Mesendoderm (in vitro differentiated cells): ENCODE measurements around the gene MOXD1. TPM values are rescaled to one million over a fixed set of nuclear protein-coding genes. Genes with fewer than 3 reads are reported as not detected.

ENCODE experiments used
- DNase-seq: peaks from one replicate; pipeline ENCODE4 v3.0.0; 2013
- H2AK5ac ChIP-seq: 2 replicates; pipeline ENCODE4 v1.6.1; 2013; ENCODE audit warnings: low read length, inconsistent platforms
- H2BK120ac ChIP-seq: 2 replicates; pipeline ENCODE4 v1.6.1; 2013; ENCODE audit warnings: low read depth, mild to moderate bottlenecking, low read length, moderate library complexity, mixed read lengths
- H2BK15ac ChIP-seq: replicated peaks from 2 replicates; pipeline ENCODE4 v1.6.1; 2013; ENCODE audit warnings: low read depth, mild to moderate bottlenecking, moderate library complexity
- H2BK5ac ChIP-seq: 2 replicates; pipeline ENCODE4 v1.6.1; 2013; ENCODE audit warnings: low read length, inconsistent platforms
- H3K18ac ChIP-seq: 2 replicates; pipeline ENCODE4 v1.6.1; 2013; ENCODE audit warnings: mild to moderate bottlenecking, low read length, mixed read lengths
- H3K23ac ChIP-seq: one replicate; pipeline ENCODE4 v1.6.1; 2013; ENCODE audit warnings: low read length
- H3K27ac ChIP-seq: 2 replicates; pipeline ENCODE4 v1.5.1; 2013; ENCODE audit warnings: low read depth, mild to moderate bottlenecking, inconsistent platforms, low read length, moderate library complexity
- H3K27me3 ChIP-seq: 2 replicates; pipeline ENCODE4 v1.6.1; 2013; ENCODE audit warnings: low read length, control low read depth, mild to moderate bottlenecking, inconsistent platforms; ENCODE audit not compliant: insufficient read depth, poor library complexity
- H3K36me3 ChIP-seq: 2 replicates; pipeline ENCODE4 v1.6.1; 2013; ENCODE audit warnings: low read length, inconsistent platforms; ENCODE audit not compliant: control insufficient read depth, insufficient read depth
- H3K4ac ChIP-seq: one replicate; pipeline ENCODE4 v1.6.1; 2013; ENCODE audit warnings: low read depth, mild to moderate bottlenecking, low read length, moderate library complexity
- H3K4me1 ChIP-seq: 2 replicates; pipeline ENCODE4 v1.6.1; 2013; ENCODE audit warnings: low read depth, low read length, inconsistent platforms; ENCODE audit not compliant: control insufficient read depth
- H3K4me2 ChIP-seq: 2 replicates; pipeline ENCODE4 v1.6.1; 2013; ENCODE audit warnings: low read length
- H3K4me3 ChIP-seq: 2 replicates; pipeline ENCODE4 v1.5.1; 2013; ENCODE audit warnings: mild to moderate bottlenecking, low read length
- H3K56ac ChIP-seq: one replicate; pipeline ENCODE4 v1.6.1; 2013; ENCODE audit warnings: low read length
- H3K79me1 ChIP-seq: 2 replicates; pipeline ENCODE4 v1.6.1; 2013; ENCODE audit warnings: low read length, inconsistent platforms
- H3K79me2 ChIP-seq: 2 replicates; pipeline ENCODE4 v1.6.1; 2013; ENCODE audit warnings: mild to moderate bottlenecking, low read length; ENCODE audit not compliant: control insufficient read depth, insufficient read depth
- H3K9ac ChIP-seq: 2 replicates; pipeline ENCODE4 v1.6.1; 2013; ENCODE audit warnings: low read length, inconsistent platforms
- H4K5ac ChIP-seq: one replicate; pipeline ENCODE4 v1.6.1; 2013; ENCODE audit warnings: low read length
- H4K8ac ChIP-seq: one replicate; pipeline ENCODE4 v1.6.1; 2013; ENCODE audit warnings: low read depth, mild to moderate bottlenecking, control low read depth, low read length, moderate library complexity
- WGBS: extraction: QIAGEN DNeasy Blood & Tissue Kit; methylation state at CpG from one replicate; pipeline ENCODE4 v1.1.7; 2013; ENCODE audit warnings: low lambda C conversion rate, missing lambda C conversion rate; ENCODE audit not compliant: insufficient coverage; ENCODE audit errors: extremely low coverage; 5-methylcytosine and 5-hydroxymethylcytosine counted together
- polyA plus RNA-seq, 2 experiments: library from polyadenylated mRNA; stranded (reverse); fragments of 200-250 nt; gene quantifications; one replicate each; pipeline ENCODE4 v1.2.3, GENCODE V29; 2013

MOXD1 gene
- 0.58 TPM for polyA plus RNA-seq (2013, experiment 1 of 2)
- polyA plus RNA-seq (2013, experiment 2 of 2) = 0.48 TPM

GRCh38 chr6:132400883-132401617 is at the start of gene MOXD1:
TSS of gene MOXD1 (minus strand) at chr6:132401475. CDS start at chr6:132401426, 49 bp downstream.
- Histone ChIP-seq H3K27ac (no peak within 1 kb of the TSS), H2AK5ac (no peak within 1 kb of the TSS), H2BK120ac (no peak within 1 kb of the TSS), H4K8ac (no peak within 1 kb of the TSS), H3K4ac (no peak within 1 kb of the TSS), H3K9ac (peak within 1 kb of the TSS; percentile 51), H3K56ac (peak within 1 kb of the TSS; percentile 81), H3K4me1 (no peaks in the 10 kb centered on the region), H3K23ac (peak within 1 kb of the TSS; percentile 3), H3K36me3 (no peaks in the 10 kb centered on the region), H3K18ac (no peak within 1 kb of the TSS), H3K4me2 (peak within 1 kb of the TSS; percentile 90), H2BK15ac (no peak within 1 kb of the TSS), H3K79me2 (no peaks in the 10 kb centered on the region), H3K4me3 (peak within 1 kb of the TSS; percentile 53), H2BK5ac (no peak within 1 kb of the TSS), H3K27me3 (peaks cover 15% of the 10 kb centered on the region), H4K5ac (no peak within 1 kb of the TSS), H3K79me1 (no peaks in the 10 kb centered on the region)
- WGBS = no CpG with 5 or more reads among the region's 87 CpGs
- DNase-seq = peak; percentile 64

- H4K5ac ChIP-seq = no peak overlapping the region
- H2BK15ac ChIP-seq = no peak overlapping the region
- H3K4me1 ChIP-seq = no peaks in the 10 kb centered on the region
- no peak overlapping the region for H3K4me3 ChIP-seq
- H2AK5ac ChIP-seq = no peak overlapping the region
- H3K4ac ChIP-seq = no peak overlapping the region
- H3K56ac ChIP-seq = no peak overlapping the region
- no peaks in the 10 kb centered on the region for H3K27me3 ChIP-seq
- no peak overlapping the region for H3K23ac ChIP-seq
- no peak for DNase-seq
- H3K79me2 ChIP-seq = no peaks in the 10 kb centered on the region
- no peak overlapping the region for H3K4me2 ChIP-seq
- H4K8ac ChIP-seq = no peak overlapping the region
- no peak overlapping the region for H2BK120ac ChIP-seq
- H3K9ac ChIP-seq = no peak overlapping the region
- H3K18ac ChIP-seq = no peak overlapping the region
- no peak overlapping the region for H3K27ac ChIP-seq
- WGBS = no CpG with 5 or more reads among the region's 5 CpGs
- H2BK5ac ChIP-seq = no peak overlapping the region
- H3K36me3 ChIP-seq = no peaks in the 10 kb centered on the region
- no peaks in the 10 kb centered on the region for H3K79me1 ChIP-seq
Observed at GRCh38 chr6:132446855-132447241, 45.6 kb upstream of the MOXD1 start.

- Histone ChIP-seq H3K4me3 (no peak overlapping the region), H4K5ac (no peak overlapping the region), H3K27ac (no peak overlapping the region)
Observed at GRCh38 chr6:132446141-132446854, 45.0 kb upstream of the MOXD1 start.

GRCh38 chr6:132445201-132445951 is 44.1 kb upstream of the MOXD1 start:
- WGBS = no CpG with 5 or more reads among the region's 3 CpGs
- no peak overlapping the region for H3K4me3 ChIP-seq
- DNase-seq = peak; percentile 27

More at GRCh38 chr6:132446141-132446854, 45.0 kb upstream of the MOXD1 start:
- Histone ChIP-seq H2BK5ac (no peak overlapping the region), H4K8ac (no peak overlapping the region), H3K4me1 (no peaks in the 10 kb centered on the region), H3K36me3 (no peaks in the 10 kb centered on the region), H2BK15ac (no peak overlapping the region), H3K79me1 (no peaks in the 10 kb centered on the region), H3K23ac (no peak overlapping the region), H3K79me2 (no peaks in the 10 kb centered on the region), H2AK5ac (no peak overlapping the region), H2BK120ac (no peak overlapping the region), H3K18ac (no peak overlapping the region), H3K9ac (no peak overlapping the region), H3K56ac (no peak overlapping the region), H3K4ac (no peak overlapping the region), H3K27me3 (no peaks in the 10 kb centered on the region), H3K4me2 (no peak overlapping the region)
- no peak for DNase-seq
- no CpG with 5 or more reads among the region's 4 CpGs for WGBS

GRCh38 chr6:132443206-132443605 is 41.9 kb upstream of the MOXD1 start:
- Histone ChIP-seq H3K36me3 (no peaks in the 10 kb centered on the region), H3K18ac (no peak overlapping the region), H3K27ac (no peak overlapping the region), H3K27me3 (no peaks in the 10 kb centered on the region), H3K79me2 (no peaks in the 10 kb centered on the region), H2BK15ac (no peak overlapping the region), H3K4me3 (no peak overlapping the region), H3K4ac (no peak overlapping the region), H3K9ac (no peak overlapping the region), H3K79me1 (no peaks in the 10 kb centered on the region), H2BK5ac (no peak overlapping the region), H2BK120ac (no peak overlapping the region), H2AK5ac (no peak overlapping the region), H3K56ac (no peak overlapping the region), H3K4me1 (no peaks in the 10 kb centered on the region), H4K5ac (no peak overlapping the region), H4K8ac (no peak overlapping the region), H3K4me2 (no peak overlapping the region), H3K23ac (no peak overlapping the region)
- DNase-seq = peak; percentile 19

More at GRCh38 chr6:132445201-132445951, 44.1 kb upstream of the MOXD1 start:
- Histone ChIP-seq H3K27me3 (no peaks in the 10 kb centered on the region), H3K4me1 (no peaks in the 10 kb centered on the region), H3K27ac (no peak overlapping the region), H2BK120ac (no peak overlapping the region), H3K4me2 (no peak overlapping the region), H3K18ac (no peak overlapping the region), H4K8ac (no peak overlapping the region), H3K79me2 (no peaks in the 10 kb centered on the region), H2AK5ac (no peak overlapping the region), H3K9ac (no peak overlapping the region), H3K79me1 (no peaks in the 10 kb centered on the region), H2BK5ac (no peak overlapping the region), H3K4ac (no peak overlapping the region), H3K36me3 (no peaks in the 10 kb centered on the region), H3K23ac (no peak overlapping the region), H4K5ac (no peak overlapping the region), H2BK15ac (no peak overlapping the region), H3K56ac (no peak overlapping the region)
